ENCODE data around the gene NDRG4. TPM values are rescaled to one million over a fixed set of nuclear protein-coding genes. Genes with fewer than 3 reads are reported as not detected.
A peak's percentile ranks its signal among the peaks of the same experiment; 100 is the strongest.

The NDRG4 gene
- total and polyA plus RNA-seq, 8 donors, result 1.9 to 48.7 (median 12.0) TPM

DNA sequence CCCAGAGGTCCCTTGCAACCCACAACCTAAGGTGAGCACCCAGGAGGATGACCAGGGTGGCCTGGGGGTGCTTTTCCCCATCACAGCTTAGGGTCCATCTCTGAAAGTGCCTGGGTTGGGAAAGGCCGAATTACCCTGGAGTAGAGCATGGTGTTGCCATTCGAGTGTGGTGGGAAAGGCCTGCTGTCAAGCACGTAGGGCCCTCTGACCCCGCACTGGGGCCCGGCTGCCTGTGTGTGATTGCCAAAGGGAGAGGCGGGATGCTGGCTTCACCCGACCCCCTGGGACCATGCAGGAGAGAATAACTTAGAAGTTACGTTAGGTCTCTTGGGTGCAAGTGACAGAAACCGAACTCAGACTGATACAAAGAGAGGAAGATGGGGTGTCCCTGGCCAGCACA, 27.7 kb upstream of the NDRG4 start:
- Histone ChIP-seq H3K4me1 (no peaks in the 10 kb centered on the region), H3K9me3 (no peaks in the 10 kb centered on the region), H3K36me3 (no peaks in the 10 kb centered on the region), H3K27ac (no peak overlapping the region), H3K27me3 (peaks cover 4 to 52% (median 19%) of the 10 kb centered on the region in 3 donors), H3K4me3 (no peak overlapping the region)
- DNase-seq, result no peak
- 84 to 89% (median 86%) methylated on average over 7 to 9 of the region's 9 CpGs for WGBS, 5 donors
- intact Hi-C loops (cut with DNase I; ENCODE audit: low total_unique reads), result no loop called here
- no peak for TF ChIP-seq EP300 (IDR thresholded peaks at IDR 0.05)
- no peak for TF ChIP-seq POLR2A (IDR thresholded peaks at IDR 0.05)
- TF ChIP-seq POLR2AphosphoS5 (IDR thresholded peaks at IDR 0.05), result no peak
- TF ChIP-seq, protein P1, sequence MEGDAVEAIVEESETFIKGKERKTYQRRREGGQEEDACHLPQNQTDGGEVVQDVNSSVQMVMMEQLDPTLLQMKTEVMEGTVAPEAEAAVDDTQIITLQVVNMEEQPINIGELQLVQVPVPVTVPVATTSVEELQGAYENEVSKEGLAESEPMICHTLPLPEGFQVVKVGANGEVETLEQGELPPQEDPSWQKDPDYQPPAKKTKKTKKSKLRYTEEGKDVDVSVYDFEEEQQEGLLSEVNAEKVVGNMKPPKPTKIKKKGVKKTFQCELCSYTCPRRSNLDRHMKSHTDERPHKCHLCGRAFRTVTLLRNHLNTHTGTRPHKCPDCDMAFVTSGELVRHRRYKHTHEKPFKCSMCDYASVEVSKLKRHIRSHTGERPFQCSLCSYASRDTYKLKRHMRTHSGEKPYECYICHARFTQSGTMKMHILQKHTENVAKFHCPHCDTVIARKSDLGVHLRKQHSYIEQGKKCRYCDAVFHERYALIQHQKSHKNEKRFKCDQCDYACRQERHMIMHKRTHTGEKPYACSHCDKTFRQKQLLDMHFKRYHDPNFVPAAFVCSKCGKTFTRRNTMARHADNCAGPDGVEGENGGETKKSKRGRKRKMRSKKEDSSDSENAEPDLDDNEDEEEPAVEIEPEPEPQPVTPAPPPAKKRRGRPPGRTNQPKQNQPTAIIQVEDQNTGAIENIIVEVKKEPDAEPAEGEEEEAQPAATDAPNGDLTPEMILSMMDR (IDR thresholded peaks at IDR 0.05), result no peak

DNA sequence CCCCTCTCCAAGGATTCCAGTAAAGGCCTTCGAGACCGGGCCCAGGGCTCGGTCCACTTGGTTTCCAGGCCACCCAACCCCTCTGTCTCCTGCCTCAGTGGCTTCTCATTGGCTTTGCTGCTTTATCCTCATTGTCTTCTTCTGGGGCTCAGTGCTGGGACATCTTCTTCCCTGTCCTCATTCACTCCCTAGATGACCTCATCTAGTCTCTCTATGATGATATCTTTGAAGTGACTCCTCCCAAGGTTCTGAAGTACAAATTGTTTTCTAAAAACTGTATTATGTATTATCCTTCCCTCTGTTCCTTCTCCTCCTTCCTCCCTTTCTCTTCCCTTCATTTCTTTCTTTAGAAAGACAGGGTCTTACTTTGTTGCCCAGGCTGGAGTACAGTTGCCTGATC, 27.1 kb upstream of the NDRG4 start:
- intact Hi-C loops (cut with DNase I; ENCODE audit: low total_unique reads), result no loop called here

DNA sequence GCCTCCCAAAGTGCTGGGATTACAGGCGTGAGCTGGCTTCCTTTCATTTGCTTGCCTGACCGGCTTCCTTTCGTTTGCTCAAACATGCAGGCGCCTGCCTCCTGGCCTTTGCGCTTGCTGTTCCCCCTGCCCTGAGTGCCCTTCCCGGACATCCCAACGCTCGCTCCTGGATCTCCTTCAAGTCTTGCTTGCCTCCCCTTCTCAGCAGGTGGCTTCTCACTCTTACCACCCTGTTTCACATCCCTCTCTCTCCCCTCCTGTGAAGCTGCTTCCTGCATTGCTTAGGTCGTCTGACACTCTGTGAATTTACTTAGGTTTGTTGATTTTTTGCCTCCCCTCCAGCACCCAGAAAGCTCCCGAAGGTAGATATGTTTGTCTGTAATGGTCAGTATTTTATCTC, 25.6 kb upstream of the NDRG4 start:
- intact Hi-C loops (cut with DNase I; ENCODE audit: low total_unique reads), result no loop called here
- WGBS, 5 donors, result 51 to 63% (median 60%) methylated on average over 10 of the region's 10 CpGs
- Histone ChIP-seq H3K27me3 (peaks cover 0 to 33% (median under 1%) of the 10 kb centered on the region in 3 donors), H3K27ac (no peak overlapping the region), H3K9me3 (no peaks in the 10 kb centered on the region), H3K36me3 (no peaks in the 10 kb centered on the region), H3K4me1 (no peaks in the 10 kb centered on the region), H3K4me3 (no peak overlapping the region)
- DNase-seq, result no peak
- TF ChIP-seq EP300 (IDR thresholded peaks at IDR 0.05), result no peak
- TF ChIP-seq POLR2AphosphoS5 (IDR thresholded peaks at IDR 0.05), result no peak
- no peak for TF ChIP-seq POLR2A (IDR thresholded peaks at IDR 0.05)
- TF ChIP-seq, protein P1 (IDR thresholded peaks at IDR 0.05), result no peak

More for the DNA sequence above, 27.1 kb upstream of the NDRG4 start:
- no peaks in the 10 kb centered on the region for H3K36me3 ChIP-seq
- H3K27ac ChIP-seq, result no peak overlapping the region
- 88 to 95% (median 93%) methylated on average over 3 of the region's 3 CpGs for WGBS, 5 donors
- H3K27me3 ChIP-seq, result peaks cover 2 to 46% (median 15%) of the 10 kb centered on the region in 3 donors
- no peaks in the 10 kb centered on the region for H3K4me1 ChIP-seq
- H3K9me3 ChIP-seq, result no peaks in the 10 kb centered on the region
- no peak for TF ChIP-seq EP300 (IDR thresholded peaks at IDR 0.05)
- TF ChIP-seq POLR2AphosphoS5 (IDR thresholded peaks at IDR 0.05), result no peak
- no peak for TF ChIP-seq POLR2A (IDR thresholded peaks at IDR 0.05)
- TF ChIP-seq, protein P1 (IDR thresholded peaks at IDR 0.05), result no peak
- H3K4me3 ChIP-seq, result no peak overlapping the region
- no peak for DNase-seq

DNA sequence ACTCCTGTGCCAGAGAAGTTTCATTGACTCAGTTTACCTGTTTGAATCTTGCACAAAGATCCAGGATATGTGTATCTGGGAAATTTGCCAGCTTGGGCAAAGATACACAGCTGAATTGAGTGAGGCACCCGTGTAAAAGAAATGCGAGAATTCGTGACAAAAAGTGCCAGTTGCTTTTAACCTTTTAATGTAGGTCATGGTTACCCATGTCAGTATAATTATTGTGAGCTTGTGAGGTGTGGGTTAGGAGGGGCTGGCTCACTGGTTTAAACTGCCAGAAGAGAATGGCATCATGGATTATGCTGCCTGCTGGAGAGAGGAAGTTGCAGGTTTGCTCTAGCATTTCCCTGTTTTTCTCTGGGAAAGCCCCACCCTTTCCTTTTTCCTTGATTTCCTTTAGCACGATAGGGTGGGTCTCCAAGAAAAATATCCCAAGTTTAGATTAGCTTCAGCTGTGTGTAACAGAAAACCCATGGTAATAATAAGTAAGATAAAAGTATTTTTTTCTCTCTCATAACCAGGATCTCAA, 24.8 kb upstream of the NDRG4 start:
- intact Hi-C loops (cut with DNase I; ENCODE audit: low total_unique reads), result no loop called here
- peak overlapping the region in 1 of 5 donors; percentile 26 for H3K27ac ChIP-seq

More for the DNA sequence above, 24.8 kb upstream of the NDRG4 start:
- H3K4me3 ChIP-seq, result no peak overlapping the region
- TF ChIP-seq POLR2A (IDR thresholded peaks at IDR 0.05) (no peak), EP300 (IDR thresholded peaks at IDR 0.05) (no peak), POLR2AphosphoS5 (IDR thresholded peaks at IDR 0.05) (no peak)
- TF ChIP-seq, protein P1 (IDR thresholded peaks at IDR 0.05), result no peak
- 16 to 44% (median 33%) methylated on average over 4 of the region's 4 CpGs for WGBS, 5 donors
- no peaks in the 10 kb centered on the region for H3K4me1 ChIP-seq
- H3K27me3 ChIP-seq, result peaks cover 0 to 30% (median 0%) of the 10 kb centered on the region in 3 donors
- no peaks in the 10 kb centered on the region for H3K36me3 ChIP-seq
- H3K9me3 ChIP-seq, result no peaks in the 10 kb centered on the region
- DNase-seq, result no peak

All from stomach (tissue), 9 donors.